ENCODE results near the gene BOLA2B.
"Not testable (repeated sequence)": the region's sequence is repeated elsewhere in the genome, so short reads cannot be mapped to it uniquely, and the experiment has no call there.

BOLA2B gene

GRCh38 chr16:30184096-30184890 lies 9.2 kb downstream of the BOLA2B start:
- peak; percentile 70 to 75 for DNase-seq

- peak; percentile 87 to 92 for DNase-seq
Observed at GRCh38 chr16:30183233-30184095, 10.0 kb downstream of the BOLA2B start, which contains the start of gene CORO1A. CORO1A (plus strand) TSS chr16:30183602; CDS start chr16:30185210, 1,608 bp downstream.

- no peak for DNase-seq
Observed at GRCh38 chr16:30180741-30181140, 12.7 kb downstream of the BOLA2B start.

- DNase-seq, result no peak
Observed at GRCh38 chr16:30179931-30180330, 13.5 kb downstream of the BOLA2B start.

GRCh38 chr16:30179195-30179594 lies 14.3 kb downstream of the BOLA2B start:
- DNase-seq, result no peak

DNA sequence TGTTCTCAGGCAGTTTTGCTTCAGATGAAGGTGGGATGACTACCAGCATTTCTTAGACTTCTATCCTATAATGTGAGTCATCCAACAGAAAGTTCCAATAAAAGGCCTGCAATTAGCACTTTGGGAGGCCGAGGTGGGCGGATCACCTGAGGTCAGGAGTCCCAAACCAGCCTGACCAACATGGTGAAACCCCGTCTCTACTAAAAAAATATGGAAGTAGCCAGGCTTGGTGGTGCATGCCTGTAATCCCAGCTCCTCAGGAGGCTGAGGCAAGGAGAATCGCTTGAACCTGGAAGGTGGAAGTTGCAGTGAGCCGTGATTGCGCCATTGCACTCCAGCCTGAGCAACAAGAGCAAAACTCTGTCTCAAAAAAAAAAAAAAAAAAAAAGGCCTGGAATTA lies 16.6 kb downstream of the BOLA2B start:
- DNase-seq, result not testable (repeated sequence)

GRCh38 chr16:30173054-30173453 lies 20.4 kb downstream of the BOLA2B start:
- no peak for DNase-seq

DNA sequence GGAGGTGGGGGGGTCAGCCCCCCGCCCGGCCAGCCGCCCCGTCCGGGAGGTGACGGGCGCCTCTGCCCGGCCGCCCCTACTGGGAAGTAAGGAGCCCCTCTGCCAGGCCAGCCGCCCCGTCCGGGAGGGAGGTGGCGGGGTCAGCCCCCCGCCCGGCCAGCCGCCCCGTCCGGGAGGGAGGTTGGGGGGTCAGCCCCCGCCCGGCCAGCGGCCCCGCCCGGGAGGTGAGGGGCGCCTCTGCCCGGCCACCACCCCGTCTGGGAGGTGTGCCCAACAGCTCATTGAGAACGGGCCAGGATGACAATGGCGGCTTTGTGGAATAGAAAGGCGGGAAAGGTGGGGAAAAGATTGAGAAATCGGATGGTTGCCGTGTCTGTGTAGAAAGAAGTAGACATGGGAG lies 23.3 kb downstream of the BOLA2B start:
- not testable (repeated sequence) for DNase-seq

- not testable (repeated sequence) for DNase-seq
Observed at GRCh38 chr16:30169416-30169815, 24.1 kb downstream of the BOLA2B start.

DNA sequence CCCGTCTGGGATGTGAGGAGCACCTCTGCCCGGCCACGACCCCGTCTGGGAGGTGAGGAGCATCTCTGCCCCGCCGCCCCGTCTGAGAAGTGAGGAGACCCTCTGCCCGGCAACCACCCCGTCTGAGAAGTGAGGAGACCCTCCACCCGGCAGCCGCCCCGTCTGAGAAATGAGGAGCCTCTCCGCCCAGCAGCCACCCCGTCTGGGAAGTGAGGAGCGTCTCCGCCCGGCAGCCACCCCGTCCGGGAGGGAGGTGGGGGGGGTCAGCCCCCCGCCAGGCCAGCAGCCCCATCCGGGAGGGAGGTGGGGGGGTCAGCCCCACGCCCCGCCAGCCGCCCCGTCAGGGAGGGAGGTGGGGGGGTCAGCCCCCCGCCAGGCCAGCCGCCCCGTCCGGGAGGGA lies 24.7 kb downstream of the BOLA2B start:
- not testable (repeated sequence) for DNase-seq

DNA sequence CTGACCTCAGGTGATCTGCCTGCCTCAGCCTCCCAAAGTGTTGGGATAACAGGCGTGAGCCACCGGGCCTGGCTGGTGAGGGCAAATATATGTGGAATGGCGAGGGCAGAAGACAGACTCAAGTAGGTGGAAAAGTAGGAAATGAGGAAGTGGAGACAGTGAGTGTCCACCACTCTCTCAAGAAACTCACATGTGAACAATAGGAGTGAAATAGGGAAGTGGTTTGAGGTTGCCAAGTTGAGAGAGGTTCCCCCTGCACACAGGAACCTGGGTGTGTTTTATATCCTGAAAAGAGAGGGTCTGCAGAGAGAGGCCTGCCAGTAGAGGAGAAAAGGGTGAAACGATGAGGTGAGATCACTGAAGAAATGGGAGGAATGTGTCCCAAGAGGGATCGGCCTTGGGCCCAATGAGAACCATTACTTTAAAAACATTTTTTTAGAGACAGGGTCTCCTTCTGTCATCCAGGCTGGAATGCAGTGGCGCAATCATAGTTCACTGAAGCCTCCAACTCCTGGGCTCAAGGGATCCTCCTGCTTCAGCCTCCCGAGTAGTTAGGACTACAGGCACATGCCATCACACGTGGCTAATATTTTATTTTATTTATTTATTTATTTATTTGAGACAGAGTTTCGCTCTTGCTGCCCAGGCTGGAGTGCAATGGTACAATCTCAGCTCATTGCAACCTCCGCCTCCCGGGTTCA lies 27.1 kb downstream of the BOLA2B start:
- DNase-seq, result no peak

- DNase-seq, result no peak
Observed at GRCh38 chr16:30163538-30163937, 29.9 kb downstream of the BOLA2B start.

DNA sequence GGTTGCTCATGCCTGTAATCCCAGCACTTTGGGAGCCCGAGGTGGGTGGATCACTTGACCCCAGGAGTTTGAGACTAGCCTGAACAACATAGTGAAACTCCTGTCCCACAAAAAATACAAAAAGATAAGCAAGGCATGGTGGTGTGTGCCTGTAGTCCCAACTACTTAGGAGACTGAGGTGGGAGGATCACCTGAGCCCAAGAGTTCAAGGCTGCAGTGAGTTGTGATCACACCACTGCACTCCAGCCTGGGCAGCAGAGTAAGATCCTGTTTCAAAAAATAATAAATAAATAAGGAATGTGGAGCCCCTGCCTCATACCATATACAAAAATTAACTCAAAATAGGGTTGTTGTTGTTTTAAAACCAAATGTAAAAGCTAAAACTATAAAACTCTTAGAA lies 36.3 kb downstream of the BOLA2B start:
- no peak for DNase-seq

DNA sequence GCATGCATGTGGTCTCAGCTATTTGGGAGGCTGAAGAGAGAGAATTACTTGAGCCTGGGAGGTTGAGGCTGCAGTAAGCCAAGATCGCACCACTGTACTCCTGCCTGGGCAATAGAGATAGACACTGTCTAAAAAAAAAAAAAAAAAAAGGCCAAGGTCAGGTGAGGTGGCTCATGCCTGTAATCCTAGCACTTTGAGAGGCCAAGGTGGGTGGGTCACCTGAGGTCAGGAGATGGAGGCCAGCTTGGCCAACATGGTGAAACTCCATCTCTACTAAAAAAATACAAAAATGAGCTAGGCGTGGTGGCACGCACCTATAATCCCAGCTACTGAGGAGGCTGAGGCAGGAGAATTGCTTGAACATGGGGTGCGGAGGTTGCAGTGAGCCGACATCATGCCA lies 38.3 kb downstream of the BOLA2B start:
- no peak for DNase-seq

GRCh38 chr16:30152517-30152916 lies 40.9 kb downstream of the BOLA2B start:
- DNase-seq, result no peak

- no peak for DNase-seq
Observed at GRCh38 chr16:30151091-30151490, 42.4 kb downstream of the BOLA2B start.

- DNase-seq, result no peak
Observed at GRCh38 chr16:30149250-30149930, 44.1 kb downstream of the BOLA2B start.

DNA sequence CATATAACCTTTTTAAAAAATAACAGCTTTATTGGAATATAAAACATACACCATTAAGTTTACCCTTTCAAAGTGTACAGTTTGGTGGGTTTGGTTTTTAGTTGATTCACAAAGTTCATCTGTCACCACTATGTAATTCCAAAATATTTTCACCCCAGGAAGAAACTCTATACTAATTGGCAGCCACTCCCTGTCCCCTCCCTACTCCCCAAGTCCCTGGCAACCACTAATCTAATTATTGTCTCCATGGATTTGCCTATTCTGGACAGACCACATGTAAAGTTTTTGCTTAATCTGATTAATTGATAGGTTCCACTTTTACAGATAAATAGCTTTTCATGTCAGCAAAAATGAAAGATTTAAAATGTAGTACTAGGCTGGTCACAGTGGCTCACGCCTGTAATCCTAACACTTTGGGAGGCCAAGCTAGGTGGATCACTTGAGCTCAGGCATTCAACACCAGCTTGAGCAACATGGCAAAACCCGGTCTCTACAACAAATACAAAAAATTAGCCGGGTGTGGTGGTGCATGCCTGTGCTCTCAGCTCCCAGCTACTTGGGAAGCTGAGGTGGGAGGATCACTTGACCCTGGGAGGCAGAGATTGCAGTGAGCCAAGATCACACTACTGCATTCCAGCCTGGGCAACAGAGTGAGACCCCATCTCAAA lies 45.5 kb downstream of the BOLA2B start:
- no peak for DNase-seq

DNA sequence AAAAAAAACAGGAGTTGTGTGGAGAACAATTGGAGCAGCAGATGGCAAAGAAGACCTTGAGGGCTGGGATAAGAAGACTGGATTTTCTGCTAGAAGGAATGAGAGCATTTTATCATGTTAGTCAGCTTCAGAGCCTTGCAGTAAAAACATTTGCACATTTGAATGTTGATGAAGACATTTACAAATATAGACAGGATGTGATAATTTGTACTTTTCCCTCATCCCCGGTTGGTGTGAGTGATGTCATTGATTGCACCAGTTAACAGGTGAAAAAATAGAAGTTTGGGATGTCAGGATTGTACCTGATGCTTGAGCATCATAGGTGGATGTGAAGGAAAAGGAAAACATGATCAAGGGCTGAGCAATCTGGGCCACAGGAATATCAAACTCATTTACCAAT lies 47.8 kb downstream of the BOLA2B start:
- no peak for DNase-seq

DNA sequence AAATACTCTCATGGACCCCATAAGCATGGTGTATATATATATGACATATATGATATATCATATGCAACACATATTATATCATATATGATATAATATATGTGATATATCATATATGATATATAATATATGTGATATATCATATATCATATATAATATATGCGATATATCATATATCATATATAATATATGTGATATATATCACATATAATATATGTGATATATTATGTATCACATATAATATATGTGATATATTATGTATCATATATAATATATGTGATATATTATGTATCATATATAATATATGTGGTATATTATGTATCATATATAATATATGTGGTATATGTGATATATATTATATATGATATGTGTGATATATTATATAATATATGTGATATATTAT lies 48.5 kb downstream of the BOLA2B start:
- no peak for DNase-seq

- no peak for DNase-seq
Observed at GRCh38 chr16:30144017-30144416, 49.4 kb downstream of the BOLA2B start.

- no peak for DNase-seq
Observed at GRCh38 chr16:30143347-30143702, 50.1 kb downstream of the BOLA2B start.

Data from activated CD4-positive, alpha-beta T cell treated with anti-CD3 and anti-CD28 coated beads, Interleukin-2, amount 50 U/mL, for 48 hours (primary cell).